NCI-H524 treated with DMSO at 0.1 percent for 48 hours (cell line): ENCODE results near the gene ZNF285.
"Not testable (repeated sequence)": the region's sequence is repeated elsewhere in the genome, so short reads cannot be mapped to it uniquely, and the experiment has no call there.

Experiments used
- DNase-seq: peaks from one replicate; lab custom pipeline; 2025; lab: John Stamatoyannopoulos, UW

Gene ZNF285

DNA sequence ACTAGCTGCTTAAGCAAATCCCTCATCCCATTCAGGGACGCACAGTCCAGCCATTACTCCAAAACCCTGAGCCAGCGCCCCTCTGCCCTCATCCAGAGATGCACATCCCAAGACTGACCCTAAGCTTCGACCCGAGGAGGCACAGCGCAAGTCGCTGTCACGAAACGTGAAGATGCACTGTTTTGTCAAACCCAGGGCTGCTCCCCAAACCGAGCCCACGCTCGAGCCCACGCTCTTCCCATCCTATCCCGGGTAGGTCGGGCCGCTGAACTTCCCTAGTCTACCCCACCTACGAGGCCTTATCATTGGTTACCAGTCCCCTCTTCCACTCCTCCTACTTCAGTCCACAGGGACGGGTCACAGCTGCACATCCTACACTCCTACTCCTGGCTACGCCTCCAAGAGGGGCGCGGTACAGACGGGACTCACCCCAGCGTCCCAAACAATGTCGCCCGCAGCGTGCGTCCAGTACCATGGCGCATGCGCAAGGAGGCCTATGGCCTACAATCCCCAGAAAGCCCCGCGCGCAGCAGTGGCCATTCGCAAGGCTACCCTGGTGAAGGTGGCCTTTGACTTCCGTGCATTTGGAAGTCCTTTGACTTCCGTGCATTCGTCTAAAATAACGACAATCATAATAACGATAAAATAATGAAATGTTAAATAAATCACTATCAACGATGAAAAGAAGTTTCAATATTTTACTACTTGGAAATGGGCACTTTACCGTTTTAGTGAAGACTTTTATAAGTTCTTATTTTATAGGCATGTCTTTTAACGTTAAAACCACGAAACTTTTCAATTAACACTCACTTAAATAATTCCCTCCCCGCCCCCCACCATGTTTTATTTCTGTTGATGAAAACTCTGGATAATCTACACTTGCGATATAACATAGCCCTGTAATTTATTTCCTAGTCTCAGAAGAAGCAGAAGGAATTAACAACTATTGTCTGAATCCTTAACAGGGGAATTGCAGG, at the start of gene ZNF285:
Gene ZNF285 (minus strand): TSS at position 470 of the 977 bp plus-strand sequence. CDS start 4,395 bp downstream, outside the sequence.
- DNase-seq: no peak

DNA sequence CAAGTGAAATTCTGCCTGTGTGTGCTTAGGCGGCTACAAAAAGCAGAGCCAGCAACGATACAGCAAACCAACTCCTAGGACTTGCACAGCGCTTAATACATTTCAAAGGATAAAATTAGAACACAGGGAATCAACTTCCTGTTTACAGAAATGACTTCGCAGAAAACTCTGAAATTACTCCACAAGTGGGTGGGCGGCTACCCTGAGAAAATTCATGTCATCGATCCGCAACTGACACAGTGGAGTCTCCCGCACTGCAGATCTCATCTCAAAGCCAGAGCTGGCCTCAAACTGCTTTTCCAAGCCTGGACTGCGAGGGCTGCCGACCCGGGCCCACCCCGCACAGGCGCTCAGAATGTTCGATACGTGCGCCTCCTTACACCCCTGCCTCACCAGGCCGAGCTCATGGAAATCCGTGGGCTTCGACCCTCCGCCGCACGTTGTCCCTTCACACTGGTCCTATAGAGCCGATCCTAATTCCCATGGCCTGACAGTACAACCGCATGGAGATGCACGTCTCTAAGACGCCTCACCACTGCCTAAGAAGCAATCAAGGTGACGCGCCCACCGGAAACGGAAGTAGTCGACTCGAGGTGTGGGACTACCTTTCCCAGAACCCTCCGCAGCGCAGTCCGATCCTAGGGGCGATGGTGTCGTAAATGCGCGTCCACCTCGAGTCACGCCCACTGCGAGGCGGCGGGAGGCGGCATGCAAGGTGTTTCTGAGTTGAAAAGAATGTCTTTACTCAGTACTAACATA, 46.7 kb upstream of the ZNF285 start, which contains the start of gene ZNF229:
Gene ZNF229 (minus strand): TSS at position 557 of the 759 bp plus-strand sequence. CDS start 5,625 bp downstream, outside the sequence.
- peak; percentile 78 for DNase-seq

DNA sequence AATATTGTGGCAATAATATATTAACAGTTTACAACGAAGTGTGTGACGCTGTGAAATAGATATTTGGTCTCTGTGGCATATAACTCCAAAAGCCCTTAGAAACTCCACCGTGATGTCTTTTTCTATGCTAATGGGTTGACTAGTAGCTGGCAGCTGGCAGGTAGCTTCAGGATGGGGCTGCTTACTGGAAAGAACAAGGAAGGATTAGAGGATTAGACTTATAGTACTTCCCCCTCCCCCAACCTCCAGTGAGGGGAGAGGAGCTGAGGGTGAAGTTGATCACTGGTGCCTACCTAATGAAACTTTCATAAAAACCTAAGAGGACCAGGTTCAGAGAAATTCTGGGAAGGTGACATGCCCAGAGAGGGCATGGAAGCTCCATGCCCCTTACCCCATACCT, 37.0 kb upstream of the ZNF285 start:
- DNase-seq: no peak

DNA sequence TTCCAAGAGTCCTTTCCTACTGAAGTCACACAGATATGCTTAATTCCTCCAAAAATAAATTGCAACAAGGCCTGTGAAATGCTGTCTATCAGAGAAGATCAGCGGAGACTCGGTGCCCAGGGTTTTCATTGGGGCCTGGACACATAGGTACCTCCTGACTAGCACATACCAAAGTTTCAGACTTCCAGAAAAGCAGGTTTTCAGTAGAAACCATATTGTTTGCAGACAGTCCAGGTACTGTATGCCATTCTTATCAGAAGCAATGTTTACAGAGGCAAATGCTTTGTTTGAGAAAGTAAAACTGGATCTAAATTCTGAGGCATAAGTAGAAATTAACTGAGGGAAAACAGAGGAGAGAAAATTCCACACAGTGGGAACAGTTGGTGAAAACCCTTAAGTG, 34.0 kb upstream of the ZNF285 start:
- no peak for DNase-seq

- DNase-seq: no peak
These were observed 29.5 kb upstream of the ZNF285 start for GRCh38 chr19:44430956-44431355.

- DNase-seq: not testable (repeated sequence)
These were observed 14.1 kb upstream of the ZNF285 start for GRCh38 chr19:44415553-44415952.

- DNase-seq: not testable (repeated sequence)
These were observed 12.1 kb downstream of the ZNF285 start for GRCh38 chr19:44389268-44389667.

DNA sequence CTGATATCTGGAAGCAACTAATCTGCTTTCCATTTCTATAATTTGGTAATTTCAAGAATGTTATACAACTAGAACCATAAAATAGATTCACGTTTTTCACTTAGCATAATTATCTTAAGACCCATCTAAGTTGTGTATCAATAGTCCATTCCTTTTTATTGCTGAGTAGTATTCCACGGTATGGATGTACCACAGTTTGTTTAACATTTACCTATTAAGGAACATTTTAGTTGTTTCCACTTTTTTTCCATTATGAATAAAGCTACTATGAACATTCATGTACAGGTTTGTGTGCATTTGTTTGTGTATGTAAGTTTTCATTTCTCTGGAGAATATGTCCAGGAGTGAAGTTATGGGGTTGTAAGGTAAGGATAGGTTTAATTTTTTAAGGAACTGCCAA, 26.6 kb downstream of the ZNF285 start:
- DNase-seq: no peak

GRCh38 chr19:44371815-44372480, 29.5 kb downstream of the ZNF285 start:
- no peak for DNase-seq

DNA sequence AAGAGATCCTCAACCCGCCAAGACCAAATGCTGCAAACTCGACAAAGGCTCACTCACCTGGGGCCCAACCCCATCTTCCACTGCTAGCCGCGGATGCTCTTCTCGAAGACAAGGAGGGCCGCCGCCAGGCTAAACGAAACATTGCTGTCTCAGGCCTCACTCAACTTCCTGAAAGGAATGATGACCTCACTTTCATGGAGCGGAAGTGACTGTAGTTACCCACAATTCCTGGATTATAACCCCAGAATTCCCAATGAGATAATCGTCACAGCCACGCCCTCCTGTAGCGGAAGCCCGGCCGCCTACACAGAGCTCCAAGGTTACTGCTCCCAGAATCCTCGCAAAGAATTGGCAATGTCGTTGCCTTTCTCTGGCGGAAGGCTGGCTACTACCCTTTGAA, 34.4 kb downstream of the ZNF285 start:
- no peak for DNase-seq

- DNase-seq: peak; percentile 80
These were observed 44.9 kb downstream of the ZNF285 start, which contains the start of gene ZNF112 for GRCh38 chr19:44356383-44357111. Gene ZNF112 (minus strand): TSS chr19:44356680. CDS start chr19:44340539, 16,141 bp downstream.

GRCh38 chr19:44346556-44346955, 54.9 kb downstream of the ZNF285 start:
- DNase-seq: no peak

DNA sequence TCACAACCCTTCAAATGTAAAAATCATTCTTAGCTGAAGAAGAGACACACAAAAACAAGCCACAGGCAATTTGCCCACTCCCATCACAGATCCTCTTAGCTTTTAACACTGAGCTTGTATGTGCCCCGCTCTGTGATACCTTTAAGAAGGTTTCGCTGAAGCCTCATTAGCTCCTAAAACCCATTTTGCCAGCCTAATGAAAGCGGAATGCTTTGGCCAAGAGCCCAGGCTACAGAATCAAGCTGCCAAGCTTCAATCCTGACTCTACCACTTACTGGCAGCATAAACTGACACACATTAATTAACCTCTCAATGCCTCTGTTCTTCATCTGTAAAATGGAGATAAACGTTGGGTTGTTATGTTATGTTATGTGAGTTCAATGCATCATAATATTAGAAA, 55.4 kb downstream of the ZNF285 start:
- no peak for DNase-seq

DNA sequence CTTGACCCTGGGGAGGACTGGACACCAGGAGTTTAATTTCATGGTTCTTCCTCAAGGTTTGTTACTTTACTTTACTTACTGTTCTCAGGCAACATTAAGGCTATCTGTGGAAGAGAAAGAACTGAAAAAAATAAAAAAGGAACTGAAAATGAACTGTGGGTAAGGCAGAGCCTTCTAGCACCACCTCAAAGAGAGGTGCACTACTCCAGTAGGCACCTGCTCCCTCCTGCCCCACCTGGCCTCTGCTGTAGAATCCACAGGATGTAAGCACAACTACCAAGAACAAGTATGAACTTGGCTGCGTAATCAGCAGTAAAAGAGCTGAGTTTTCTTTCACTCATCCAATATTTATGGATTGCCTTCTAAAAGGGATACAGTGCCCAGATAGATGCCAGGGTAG, 57.2 kb downstream of the ZNF285 start:
- DNase-seq: no peak

DNA sequence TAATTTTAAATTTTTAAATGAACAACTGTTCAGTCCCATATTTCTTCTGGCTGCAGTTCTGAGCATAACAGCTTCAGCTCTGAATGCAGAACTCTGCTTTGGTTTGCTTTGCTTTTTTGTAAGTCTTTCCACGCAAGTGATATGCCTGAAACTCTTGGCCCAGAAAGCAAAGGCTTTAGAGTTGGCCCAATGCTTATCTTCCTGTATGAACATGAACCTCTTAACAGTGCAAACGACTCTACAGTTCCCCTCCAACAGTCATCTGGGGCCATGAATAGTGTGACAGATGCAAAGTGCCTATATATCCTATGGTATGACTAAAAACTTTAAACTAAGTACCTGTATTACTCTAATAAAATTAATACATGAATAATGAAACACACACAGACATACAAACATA, 59.6 kb downstream of the ZNF285 start:
- DNase-seq: no peak

- DNase-seq: not testable (repeated sequence)
These were observed 66.8 kb downstream of the ZNF285 start for GRCh38 chr19:44334639-44335038.
